ENCODE data around the gene ABCC1. TPM values are rescaled to one million over a fixed set of nuclear protein-coding genes. Genes with fewer than 3 reads are reported as not detected.
A peak's percentile ranks its signal among the peaks of the same experiment; 100 is the strongest.

ABCC1 gene
- polyA plus RNA-seq, 1 of the 3 experiments (the other 2 are of a cell fraction), result 23.7 TPM

DNA sequence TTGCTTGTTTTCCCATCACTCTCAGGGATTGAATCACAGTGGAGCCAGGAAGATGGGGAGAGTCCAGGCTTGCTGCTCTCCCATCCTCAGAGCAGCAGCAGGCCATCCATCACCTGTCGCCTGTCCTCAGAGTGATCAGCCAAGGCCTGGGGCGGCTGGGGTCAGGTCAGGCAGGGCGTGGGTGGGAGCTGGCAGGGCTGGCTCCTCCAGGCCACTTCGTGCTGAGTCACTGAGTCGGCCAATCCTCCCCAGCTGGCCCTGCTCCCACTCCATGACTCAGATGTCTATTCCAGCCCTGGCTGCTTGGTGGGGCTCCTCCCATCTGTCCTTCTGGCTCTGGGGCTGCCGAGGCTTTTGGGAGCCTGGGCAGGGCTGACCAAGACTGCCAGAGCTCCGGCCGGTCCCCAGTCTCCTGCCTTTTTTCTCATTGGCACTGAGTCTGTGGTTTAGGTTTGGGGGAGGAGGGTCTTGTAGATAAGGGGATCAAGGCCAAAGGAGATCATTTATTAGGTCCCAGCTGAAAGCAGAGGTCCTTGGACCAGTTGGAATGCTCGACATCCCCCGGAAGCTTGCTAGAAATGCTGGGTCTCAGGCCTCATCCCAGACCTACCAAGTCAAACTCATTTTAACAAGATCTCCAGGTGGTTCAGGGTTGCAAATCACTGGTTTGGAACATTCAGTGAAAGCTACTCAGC is 72.7 kb downstream of the ABCC1 start:
- no peak overlapping the region for H2AFZ ChIP-seq (ENCODE audit: low read depth)
- peaks cover 23 to 37% of the 10 kb centered on the region in 2 experiments for H3K4me1 ChIP-seq (ENCODE audit: control insufficient read depth in 1 of 2, insufficient read depth in 2 of 2, low read depth in 1 of 2, low read length in 1 of 2)
- H3K9me3 ChIP-seq, result no peaks in the 10 kb centered on the region
- H3K27ac ChIP-seq (ENCODE audit: low read depth in 2 of 2, low read length in 1 of 2), result peak overlapping the region; percentile 82 to 89
- no peaks in the 10 kb centered on the region for H3K9me2 ChIP-seq
- H3K4me3 ChIP-seq (ENCODE audit: low read depth in 2 of 2, low read length in 1 of 2), result no peak overlapping the region
- peaks cover 25% of the 10 kb centered on the region for H3F3A ChIP-seq (replicated peaks; ENCODE audit: insufficient read depth)
- H3K36me3 ChIP-seq (replicated peaks in 1 of 2; ENCODE audit: control insufficient read depth in 1 of 2, insufficient read depth in 2 of 2, low read length in 1 of 2), result peaks cover 0 to 15% of the 10 kb centered on the region in 2 experiments
- peak; percentile 82 for DNase-seq
- H4K20me1 ChIP-seq (ENCODE audit: insufficient read depth), result 0 out of 2 replicates have a peak, but pooled peaks cover 3% of the 10 kb centered on the region
- TF ChIP-seq POLR2AphosphoS5 (IDR thresholded peaks at IDR 0.05; ENCODE audit: low read depth, low read length), result no peak
- TF ChIP-seq FOSL2 (IDR thresholded peaks at IDR 0.05; ENCODE audit: borderline replicate concordance, low read depth), result peak; percentile 97
- TF ChIP-seq GABPA (IDR thresholded peaks at IDR 0.05; ENCODE audit: low read depth), result no peak
- no peak for TF ChIP-seq USF1 (IDR thresholded peaks at IDR 0.05; ENCODE audit: borderline replicate concordance, low read depth)
- 0 out of 2 replicates have a peak, but pooled peaks have one; percentile 33 for TF ChIP-seq REST (IDR thresholded peaks at IDR 0.05; ENCODE audit: low read depth, low read length)
- TF ChIP-seq MXI1 (IDR thresholded peaks at IDR 0.05; ENCODE audit: low read depth, low read length), result 0 out of 2 replicates have a peak, but pooled peaks have one; percentile 42
- no peak for TF ChIP-seq CTCF (IDR thresholded peaks at IDR 0.05)
- TF ChIP-seq NFIC (IDR thresholded peaks at IDR 0.05; ENCODE audit: borderline replicate concordance), result peak; percentile 96
- TF ChIP-seq FOXM1 (IDR thresholded peaks at IDR 0.05; ENCODE audit: low read depth), result no peak
- peak; percentile 84; the same call in 1 of the 2 replicates for TF ChIP-seq TCF12 (IDR thresholded peaks at IDR 0.05)
- peak; percentile 89 for TF ChIP-seq RXRA (IDR thresholded peaks at IDR 0.05; ENCODE audit: borderline replicate concordance, low read depth)
- peak; percentile 34 to 74; a peak in 2 of 4 replicates for TF ChIP-seq EP300 (IDR thresholded peaks at IDR 0.05; ENCODE audit: borderline replicate concordance in 1 of 2, low read depth in 1 of 2, low read length in 1 of 2)
- TF ChIP-seq, protein P1, sequence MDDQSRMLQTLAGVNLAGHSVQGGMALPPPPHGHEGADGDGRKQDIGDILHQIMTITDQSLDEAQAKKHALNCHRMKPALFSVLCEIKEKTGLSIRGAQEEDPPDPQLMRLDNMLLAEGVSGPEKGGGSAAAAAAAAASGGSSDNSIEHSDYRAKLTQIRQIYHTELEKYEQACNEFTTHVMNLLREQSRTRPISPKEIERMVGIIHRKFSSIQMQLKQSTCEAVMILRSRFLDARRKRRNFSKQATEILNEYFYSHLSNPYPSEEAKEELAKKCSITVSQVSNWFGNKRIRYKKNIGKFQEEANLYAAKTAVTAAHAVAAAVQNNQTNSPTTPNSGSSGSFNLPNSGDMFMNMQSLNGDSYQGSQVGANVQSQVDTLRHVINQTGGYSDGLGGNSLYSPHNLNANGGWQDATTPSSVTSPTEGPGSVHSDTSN (IDR thresholded peaks at IDR 0.05), result peak; percentile 95
- peak; percentile 90 for TF ChIP-seq JUND (IDR thresholded peaks at IDR 0.05)
- TF ChIP-seq TEAD4 (IDR thresholded peaks at IDR 0.05; ENCODE audit: borderline replicate concordance, insufficient read depth), result peak; percentile 58; the same call in 1 of the 2 replicates
- TF ChIP-seq FOXJ3 (CRISPR knock-in tag; IDR thresholded peaks at IDR 0.05), result 0 out of 2 replicates have a peak, but pooled peaks have one; percentile 42
- TF ChIP-seq YY1 (IDR thresholded peaks at IDR 0.05; ENCODE audit: low read depth), result no peak
- TF ChIP-seq ELF1 (IDR thresholded peaks at IDR 0.05), result no peak
- TF ChIP-seq RFX5 (IDR thresholded peaks at IDR 0.05; ENCODE audit: low read length), result no peak
- peak; percentile 67; the same call in 1 of the 2 replicates for TF ChIP-seq ZBTB33 (IDR thresholded peaks at IDR 0.05; ENCODE audit: borderline replicate concordance, low read depth)
- no peak for TF ChIP-seq EZH2phosphoT487 (IDR thresholded peaks at IDR 0.05; ENCODE audit: borderline replicate concordance, low read depth)
- TF ChIP-seq SIN3A (IDR thresholded peaks at IDR 0.05; ENCODE audit: borderline replicate concordance, low read depth, low read length), result peak; percentile 60; the same call in 1 of the 2 replicates
- TF ChIP-seq TAF1 (IDR thresholded peaks at IDR 0.05; ENCODE audit: borderline replicate concordance, low read depth, low read length), result no peak; the same call in 1 of the 2 replicates
- peak; percentile 62; the same call in 1 of the 2 replicates for TF ChIP-seq RCOR1 (IDR thresholded peaks at IDR 0.05; ENCODE audit: low read length)
- POLR2A ChIA-PET, result no interaction called here
- CTCF ChIA-PET, result interaction anchor here (0.9 to 1.5 kb wide), 5 partner anchors 9 to 148 kb away, joined by 3 to 4 read pairs (median 3); no protein-coding TSS in a partner anchor
- 15% methylated on average over 9 of the region's 10 CpGs for WGBS (ENCODE audit: low lambda C conversion rate)
- H3K27me3 ChIP-seq (ENCODE audit: insufficient read depth), result no peaks in the 10 kb centered on the region
- peaks cover 18% of the 10 kb centered on the region; the same call in 1 of the 2 replicates for H3K79me2 ChIP-seq (ENCODE audit: insufficient read depth)
- peak overlapping the region; percentile 65 for H3K4me2 ChIP-seq
- peak overlapping the region; percentile 47; the same call in 1 of the 2 replicates for H3K9ac ChIP-seq

All from SK-N-SH (cell line).